GM19463 (cell line): ENCODE results near the gene POLR2L.

Experiments
- ATAC-seq: cut with Tn5 transposase; IDR thresholded peaks from one replicate; pipeline ENCODE4 v1.9.1; 2021; ENCODE audit warnings: mild to moderate bottlenecking, moderate library complexity; ENCODE audit not compliant: unreplicated experiment

The POLR2L gene

DNA sequence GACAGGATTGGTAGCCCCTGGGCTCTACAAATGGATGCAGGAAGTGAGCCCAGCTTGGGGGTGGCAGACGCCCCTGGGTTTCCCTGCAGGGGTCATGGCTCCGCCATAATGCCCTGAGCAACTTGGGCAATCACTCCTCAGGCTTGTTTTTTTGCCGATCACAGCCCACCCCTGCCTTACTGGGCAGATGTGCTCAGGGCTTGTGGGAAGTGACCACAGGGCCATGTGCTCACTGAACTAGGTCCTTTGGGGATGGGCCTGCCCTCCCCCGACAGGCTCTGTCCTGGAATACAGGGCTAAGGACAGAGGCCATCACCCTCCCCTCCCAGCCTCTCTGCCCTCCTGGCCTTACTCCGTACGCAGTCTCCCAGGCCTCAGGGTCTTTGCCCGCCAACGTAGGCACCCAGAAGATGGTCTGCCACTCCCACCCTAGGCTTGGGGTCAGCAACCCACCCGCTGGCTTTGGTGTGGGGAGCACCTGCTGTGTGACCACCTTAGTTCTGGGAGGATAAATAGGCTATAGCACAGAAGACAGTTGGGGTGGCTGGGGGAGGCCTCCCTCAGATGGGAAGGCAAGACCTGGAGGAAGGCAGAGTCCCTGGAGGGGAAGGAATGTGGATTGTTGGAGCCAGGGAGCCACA is 28.8 kb downstream of the POLR2L start:
- no peak for ATAC-seq

GRCh38 chr11:813072-813455 is 29.3 kb downstream of the POLR2L start:
- ATAC-seq: no peak

GRCh38 chr11:812390-812789 is 29.9 kb downstream of the POLR2L start:
- no peak for ATAC-seq

DNA sequence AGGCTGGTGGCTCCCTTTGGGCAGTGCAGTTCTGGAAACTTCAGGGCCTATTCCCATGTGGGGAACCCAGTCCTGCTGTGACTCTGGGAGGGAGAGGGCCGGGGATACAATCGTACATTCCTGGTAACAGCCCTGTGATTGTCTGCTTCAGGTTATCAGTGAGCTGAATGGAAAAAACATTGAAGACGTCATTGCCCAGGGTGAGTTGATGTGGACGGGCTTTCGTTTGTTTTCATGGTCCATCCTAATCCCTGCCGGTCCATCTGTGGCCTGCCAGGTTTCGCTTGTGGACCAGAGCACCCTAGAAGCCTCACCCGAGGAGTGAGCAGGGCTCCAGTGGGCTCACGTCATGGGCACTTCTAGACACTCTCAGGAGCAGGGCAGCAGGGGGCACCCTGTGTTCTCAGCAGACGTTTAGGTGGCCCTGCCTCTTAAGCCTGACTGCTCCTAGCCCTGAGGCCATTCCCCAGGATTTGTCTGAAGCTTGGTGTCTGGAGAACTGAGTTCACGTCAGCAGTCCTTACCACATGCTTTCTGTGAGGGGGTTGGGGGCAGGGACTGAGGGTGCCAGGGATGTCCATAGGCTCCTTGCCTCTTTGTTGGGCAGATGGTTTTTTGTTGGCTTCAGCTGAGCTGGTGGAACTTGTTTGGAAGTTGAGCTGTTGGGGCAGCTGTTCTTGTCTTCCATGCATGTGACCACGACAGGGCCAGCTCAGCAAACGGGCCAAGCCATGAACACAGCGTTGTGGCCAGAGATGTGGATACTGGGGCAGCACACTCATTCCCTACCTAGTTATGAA is 30.7 kb downstream of the POLR2L start:
- ATAC-seq: no peak

- ATAC-seq: peak; percentile 2
Observed at GRCh38 chr11:810040-810567, 32.2 kb downstream of the POLR2L start.

DNA sequence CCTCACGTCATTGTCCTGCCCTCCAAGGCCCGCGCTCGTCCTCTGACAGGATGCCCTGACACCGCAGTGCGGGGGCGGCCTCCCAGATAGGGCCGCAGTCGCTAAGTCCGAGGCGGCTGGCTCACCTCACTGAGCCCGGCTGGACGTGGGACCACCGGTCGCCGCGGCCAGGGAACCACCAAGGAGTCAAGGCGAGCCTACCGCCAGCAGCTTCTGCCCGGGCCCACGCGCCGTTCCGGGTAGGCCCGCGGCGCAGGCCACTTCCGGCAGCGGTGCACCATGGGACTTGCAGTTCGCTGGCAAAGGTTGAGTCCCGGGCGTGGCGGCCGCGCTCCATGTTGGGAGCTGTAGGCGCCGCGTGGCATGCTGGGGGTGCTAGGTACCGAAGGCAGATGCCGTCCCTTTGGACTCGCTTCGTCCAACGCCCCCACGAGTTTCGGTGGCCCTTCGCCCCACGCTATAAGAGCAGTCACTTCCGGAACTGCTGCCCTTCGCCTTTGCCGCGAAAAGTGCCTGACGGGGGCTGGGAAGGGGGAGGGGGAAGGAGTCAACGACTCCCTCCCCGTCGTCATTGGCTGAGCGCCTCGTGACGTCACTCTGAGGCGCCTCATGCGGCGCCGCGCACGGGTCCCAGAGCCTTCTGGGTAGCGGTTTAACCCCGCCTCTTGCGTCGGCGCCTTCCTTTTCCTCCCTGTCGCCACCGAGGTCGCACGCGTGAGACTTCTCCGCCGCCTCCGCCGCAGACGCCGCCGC is 32.9 kb downstream of the POLR2L start, which contains the start of gene RPLP2:
TSS of gene RPLP2 (plus strand) at position 681 of the 753 bp plus-strand sequence. CDS start 268 bp downstream, outside the sequence.
- peak; percentile 68 for ATAC-seq

DNA sequence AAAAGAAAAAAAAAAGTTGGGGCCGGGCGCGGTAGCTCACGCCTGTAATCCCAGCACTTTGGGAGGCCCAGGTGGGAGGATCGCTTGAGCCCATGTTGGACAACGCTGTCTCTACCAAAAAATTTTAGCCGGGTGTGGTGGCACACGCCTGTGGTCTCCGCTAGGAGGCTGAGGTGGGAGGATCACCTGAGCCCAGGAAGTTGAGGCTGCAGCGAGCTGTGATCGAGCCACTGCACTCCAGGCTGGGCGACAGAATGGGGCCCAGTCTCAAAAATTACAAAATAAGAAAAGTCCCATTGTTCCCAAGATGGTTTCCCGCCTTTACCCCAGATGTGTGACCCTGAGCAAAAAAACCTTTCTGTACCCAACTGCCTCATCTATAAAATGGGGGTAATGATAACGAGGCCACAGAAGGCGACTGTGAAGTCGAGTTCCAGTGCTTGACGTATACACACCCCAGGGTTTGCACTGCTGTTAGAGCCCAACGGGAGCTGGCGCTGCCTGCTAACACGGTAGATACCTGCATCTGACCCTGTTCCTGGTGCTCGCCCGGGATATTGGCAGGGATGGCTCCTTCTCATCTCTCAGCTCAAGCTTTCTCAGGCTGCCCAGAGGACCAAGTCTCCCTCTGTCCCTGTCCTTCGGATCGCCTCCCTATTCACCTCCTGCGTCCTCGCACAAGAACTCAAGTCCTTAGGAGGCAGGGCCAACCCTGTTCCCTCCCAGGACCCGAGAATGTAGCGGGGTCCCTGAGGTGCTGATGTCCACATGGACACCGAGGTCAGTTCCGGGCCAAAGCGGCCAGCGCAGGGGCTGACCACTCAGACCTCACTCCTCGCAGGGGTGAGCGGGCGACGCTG is 33.7 kb downstream of the POLR2L start:
- ATAC-seq: no peak

GRCh38 chr11:804599-804964 is 37.7 kb downstream of the POLR2L start:
- ATAC-seq: no peak

- no peak for ATAC-seq
Observed at GRCh38 chr11:803770-804598, 38.3 kb downstream of the POLR2L start.

DNA sequence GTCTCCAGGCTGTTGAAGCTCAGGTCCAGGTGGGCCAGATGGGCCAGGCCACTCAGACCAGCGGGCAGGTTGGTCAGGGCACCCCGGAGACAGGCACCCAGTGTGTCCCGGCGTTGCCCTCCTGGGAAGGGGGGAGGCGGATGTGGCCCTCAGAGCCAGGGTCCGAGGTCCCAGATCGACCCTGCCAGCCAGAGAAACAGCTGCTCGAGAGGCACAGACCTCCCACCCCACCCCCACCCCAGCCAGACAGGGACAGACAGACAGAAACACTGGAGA is 38.9 kb downstream of the POLR2L start:
- ATAC-seq: no peak

GRCh38 chr11:802693-803466 is 39.4 kb downstream of the POLR2L start:
- ATAC-seq: no peak

DNA sequence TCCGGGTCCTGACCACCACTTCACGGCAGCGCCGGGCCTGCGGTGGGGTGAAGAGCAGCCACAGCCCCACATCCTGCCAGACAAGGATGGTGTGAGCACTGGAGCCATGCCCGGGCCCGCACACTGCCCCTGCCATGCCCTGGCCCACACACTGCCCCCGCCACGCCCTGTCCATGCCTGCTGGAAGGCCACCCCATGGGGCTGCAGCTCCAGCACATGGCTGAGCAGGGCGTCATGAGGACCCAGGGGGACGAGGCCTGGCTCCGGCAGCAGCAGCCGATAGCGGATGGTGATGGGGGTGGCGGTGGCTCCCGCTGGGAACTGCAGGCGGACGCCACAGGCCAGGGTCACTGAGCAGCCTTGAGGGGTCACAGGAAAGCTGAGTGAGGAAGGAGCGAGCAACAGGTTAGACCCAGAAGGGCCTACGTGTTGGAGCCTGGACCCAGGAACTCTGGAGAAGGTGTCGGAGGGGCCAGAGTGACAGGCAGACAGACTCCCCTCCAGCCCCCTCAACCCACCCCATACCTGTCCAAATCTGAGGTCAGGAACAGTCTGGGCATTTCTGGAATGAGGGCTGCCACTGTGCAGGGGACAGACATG is 40.2 kb downstream of the POLR2L start:
- ATAC-seq: no peak

GRCh38 chr11:801097-801780 is 41.1 kb downstream of the POLR2L start:
- ATAC-seq: no peak

DNA sequence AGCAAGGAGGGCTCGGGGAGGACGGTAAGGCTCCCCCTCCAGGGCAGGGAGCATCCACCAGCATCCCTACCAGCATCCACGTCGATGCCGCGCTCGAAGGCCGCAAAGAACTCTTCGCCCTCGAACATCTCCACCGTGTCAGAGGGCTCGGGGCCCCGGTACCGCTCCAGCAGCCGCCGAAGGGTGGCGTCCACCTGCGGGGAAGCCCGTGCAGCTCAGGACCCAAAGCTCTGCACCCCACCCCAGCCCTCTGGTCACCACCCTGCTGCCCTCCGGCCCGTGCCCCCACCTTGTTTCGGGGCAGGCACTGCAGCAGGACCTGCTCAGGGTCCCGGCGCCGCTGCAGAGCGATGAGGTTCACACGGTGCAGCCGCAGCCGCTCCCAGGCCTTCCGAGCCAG is 41.9 kb downstream of the POLR2L start:
- ATAC-seq: no peak

DNA sequence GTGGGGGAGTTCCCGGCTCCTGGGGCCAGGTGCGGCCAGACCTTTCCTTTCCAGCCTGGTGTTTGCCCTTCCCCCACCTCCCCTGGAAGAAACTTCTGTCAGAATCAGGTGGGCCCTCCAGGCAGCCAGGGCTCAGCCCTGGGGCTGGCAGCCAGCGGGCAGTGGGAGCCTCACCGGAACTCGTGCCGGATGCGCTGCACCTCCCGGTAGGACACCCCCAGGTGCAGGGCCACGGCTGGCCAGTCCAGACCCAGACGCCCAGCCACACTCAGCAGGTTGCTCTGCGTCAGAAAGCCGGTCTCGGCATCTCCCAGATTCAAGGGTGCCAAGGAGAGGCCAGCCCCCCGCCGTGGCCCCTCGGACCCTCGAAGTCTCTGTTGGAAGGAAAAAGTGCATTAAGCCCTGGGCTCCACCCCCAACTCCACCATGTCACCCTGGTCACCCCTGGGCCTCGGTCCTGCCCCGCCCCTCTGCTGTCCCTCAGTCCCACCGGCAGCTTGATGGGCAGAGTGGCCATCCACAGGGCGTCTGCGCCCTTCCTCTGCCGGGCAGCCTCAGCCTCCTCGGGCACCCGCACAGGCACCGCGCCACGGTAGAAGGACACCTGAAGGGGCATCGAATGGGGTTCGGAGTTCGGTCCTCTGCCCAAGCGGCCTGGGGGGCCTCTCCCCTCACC is 42.5 kb downstream of the POLR2L start:
- ATAC-seq: no peak

DNA sequence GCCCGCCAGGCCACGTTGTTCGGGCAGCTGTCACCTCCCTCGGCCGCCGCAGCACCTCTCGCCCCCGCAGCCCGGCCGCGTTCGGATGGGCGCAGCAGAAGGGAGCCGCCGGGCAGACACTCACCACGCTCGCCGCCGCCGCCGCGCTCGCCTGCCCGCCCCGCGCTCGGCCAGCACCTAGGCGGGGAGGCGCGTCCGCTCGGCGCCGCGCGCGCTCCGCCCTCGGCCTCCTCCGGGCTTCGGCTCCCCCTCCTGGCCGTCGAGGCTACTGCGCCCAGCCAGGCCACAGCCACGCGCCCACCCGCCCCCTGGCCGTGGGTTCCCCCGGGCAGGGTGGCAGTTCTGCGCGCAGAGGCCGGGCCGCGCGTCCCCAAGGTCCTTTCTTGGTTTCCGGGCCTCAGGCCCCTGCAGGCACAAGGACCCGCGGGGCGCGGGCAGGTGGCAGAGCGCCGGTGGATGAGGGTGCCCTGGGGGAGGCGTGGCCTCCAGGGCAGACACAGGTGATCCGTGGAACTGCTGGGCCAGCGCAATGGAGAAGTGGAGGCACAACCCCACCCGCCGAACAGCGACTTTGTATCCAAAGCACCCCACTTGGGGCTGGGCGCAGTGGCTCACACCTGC is 44.1 kb downstream of the POLR2L start, which contains the start of gene SLC25A22:
TSS of gene SLC25A22 (minus strand) at position 189 of the 621 bp plus-strand sequence. CDS start 3,275 bp downstream, outside the sequence.
- peak; percentile 63 for ATAC-seq
